Neural progenitor cell (in vitro differentiated cells): Measurements from ENCODE around the gene RHCG.

Experiments used
- EZH2 ChIP-seq: fragments of 200-600 bp; sonication (generic); IDR thresholded peaks from 2 replicates; pipeline ENCODE4 v1.6.1; 2017; ENCODE audit warnings: antibody characterized with exemption, mild to moderate bottlenecking, moderate library complexity
- EZH2phosphoT487 ChIP-seq: fragments of 200-600 bp; sonication (generic); IDR thresholded peaks from 2 replicates; pipeline ENCODE4 v1.6.1; 2017; ENCODE audit warnings: antibody characterized with exemption
- TF ChIP-seq, protein P1 (sequence below): fragments of 200-600 bp; sonication (generic); IDR thresholded peaks from 2 replicates; pipeline ENCODE4 v1.5.1; 2017; ENCODE audit warnings: antibody characterized with exemption, mild to moderate bottlenecking

DNA sequence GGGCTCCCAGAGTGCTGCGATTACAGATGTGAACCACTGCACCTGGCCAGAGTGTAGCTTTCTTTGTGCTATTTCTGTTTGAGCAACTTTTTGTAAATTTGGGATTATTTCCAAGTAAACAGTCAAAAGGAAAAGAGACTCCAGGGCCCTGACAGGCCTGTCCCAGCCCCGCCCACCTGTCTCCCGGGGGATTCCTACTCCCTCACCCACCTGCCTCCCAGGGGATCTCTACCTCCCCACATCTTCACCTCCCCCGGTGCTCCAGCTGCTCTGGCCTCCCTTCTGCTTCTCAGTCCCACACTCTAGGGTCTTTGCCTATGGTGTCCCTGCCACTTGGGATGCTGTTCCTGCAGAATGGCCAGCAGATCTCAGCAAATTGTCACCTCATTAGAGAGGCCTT is 7.0 kb downstream of the RHCG start:
- TF ChIP-seq, protein P1, sequence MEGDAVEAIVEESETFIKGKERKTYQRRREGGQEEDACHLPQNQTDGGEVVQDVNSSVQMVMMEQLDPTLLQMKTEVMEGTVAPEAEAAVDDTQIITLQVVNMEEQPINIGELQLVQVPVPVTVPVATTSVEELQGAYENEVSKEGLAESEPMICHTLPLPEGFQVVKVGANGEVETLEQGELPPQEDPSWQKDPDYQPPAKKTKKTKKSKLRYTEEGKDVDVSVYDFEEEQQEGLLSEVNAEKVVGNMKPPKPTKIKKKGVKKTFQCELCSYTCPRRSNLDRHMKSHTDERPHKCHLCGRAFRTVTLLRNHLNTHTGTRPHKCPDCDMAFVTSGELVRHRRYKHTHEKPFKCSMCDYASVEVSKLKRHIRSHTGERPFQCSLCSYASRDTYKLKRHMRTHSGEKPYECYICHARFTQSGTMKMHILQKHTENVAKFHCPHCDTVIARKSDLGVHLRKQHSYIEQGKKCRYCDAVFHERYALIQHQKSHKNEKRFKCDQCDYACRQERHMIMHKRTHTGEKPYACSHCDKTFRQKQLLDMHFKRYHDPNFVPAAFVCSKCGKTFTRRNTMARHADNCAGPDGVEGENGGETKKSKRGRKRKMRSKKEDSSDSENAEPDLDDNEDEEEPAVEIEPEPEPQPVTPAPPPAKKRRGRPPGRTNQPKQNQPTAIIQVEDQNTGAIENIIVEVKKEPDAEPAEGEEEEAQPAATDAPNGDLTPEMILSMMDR = no peak
- TF ChIP-seq EZH2 (no peak), EZH2phosphoT487 (no peak)
